Sigmoid colon (tissue), 4 donors: ENCODE measurements around the gene APOC1.

Experiments used
- CTCF ChIP-seq, 4 experiments: fragments of 450-650 bp in 3 of 4; fragments of 200-600 bp in 1 of 4; IDR thresholded peaks; one replicate each; pipeline ENCODE4 v1.5.1; 2016 to 2019; ENCODE audit warnings: antibody characterized with exemption in 4 of 4, mild to moderate bottlenecking in 3 of 4, moderate library complexity in 2 of 4
- EP300 ChIP-seq, 4 donors: sonication (generic); formaldehyde crosslinking; IDR thresholded peaks; one replicate each; pipeline ENCODE4 v1.6.1; 2017; ENCODE audit warnings: antibody characterized with exemption in 4 of 4

GRCh38 chr19:44882063-44882462 is 32.3 kb upstream of the APOC1 start:
- TF ChIP-seq EP300 (IDR thresholded peaks at IDR 0.05) (no peak), CTCF (IDR thresholded peaks at IDR 0.05) (no peak)
